ENCODE measurements around the gene TUT1.
"Not testable (repeated sequence)": the region's sequence is repeated elsewhere in the genome, so short reads cannot be mapped to it uniquely, and the experiment has no call there.

TUT1 gene

DNA sequence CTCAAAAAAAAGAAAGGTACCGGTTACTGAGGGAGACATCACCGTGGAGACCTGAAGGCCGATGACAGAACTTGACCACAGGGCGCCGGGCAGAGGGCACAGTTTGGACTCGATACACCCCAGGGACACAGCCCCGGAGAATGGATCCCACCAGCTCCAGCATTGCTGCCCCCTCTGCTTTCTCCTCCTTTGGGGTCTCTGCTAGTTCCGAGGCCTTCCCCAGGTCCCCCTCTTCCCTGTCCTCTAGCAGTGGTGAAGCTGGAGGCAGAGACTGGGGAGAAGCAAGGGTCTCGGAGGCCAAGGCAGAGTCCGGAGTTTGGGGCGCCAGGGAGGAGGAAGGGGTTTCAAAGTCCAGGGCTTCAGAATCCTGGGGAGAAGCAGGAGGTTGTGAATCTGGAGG lies 12.8 kb downstream of the TUT1 start:
- DNase-seq (ENCODE audit: low read depth in 1 of 2, low spot score in 1 of 2) = no peak

- no peak for DNase-seq (ENCODE audit: low read depth in 1 of 2, low spot score in 1 of 2)
These were observed 14.1 kb downstream of the TUT1 start for GRCh38 chr11:62577046-62577714.

DNA sequence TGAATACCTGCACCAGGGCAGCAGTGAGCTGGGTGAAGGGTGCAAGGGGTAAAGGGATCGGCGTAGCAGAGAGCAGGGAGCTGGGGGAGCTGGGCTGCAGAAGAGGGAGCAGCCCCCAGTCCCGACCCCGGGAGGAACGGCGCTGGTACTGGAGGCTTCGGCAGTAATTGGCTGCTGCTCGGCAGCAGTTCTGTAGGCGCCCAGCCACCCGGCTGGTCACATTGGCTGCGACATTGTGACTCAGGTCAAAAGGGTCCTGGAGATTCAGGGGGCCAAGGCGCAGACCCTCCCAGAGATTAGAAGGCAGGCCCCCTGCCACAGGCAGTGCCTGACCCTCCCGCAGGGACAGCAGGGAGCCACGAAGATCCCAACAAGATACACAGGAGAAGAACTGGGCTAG lies 15.5 kb downstream of the TUT1 start:
- DNase-seq (ENCODE audit: low read depth in 1 of 2, low spot score in 1 of 2) = no peak

DNA sequence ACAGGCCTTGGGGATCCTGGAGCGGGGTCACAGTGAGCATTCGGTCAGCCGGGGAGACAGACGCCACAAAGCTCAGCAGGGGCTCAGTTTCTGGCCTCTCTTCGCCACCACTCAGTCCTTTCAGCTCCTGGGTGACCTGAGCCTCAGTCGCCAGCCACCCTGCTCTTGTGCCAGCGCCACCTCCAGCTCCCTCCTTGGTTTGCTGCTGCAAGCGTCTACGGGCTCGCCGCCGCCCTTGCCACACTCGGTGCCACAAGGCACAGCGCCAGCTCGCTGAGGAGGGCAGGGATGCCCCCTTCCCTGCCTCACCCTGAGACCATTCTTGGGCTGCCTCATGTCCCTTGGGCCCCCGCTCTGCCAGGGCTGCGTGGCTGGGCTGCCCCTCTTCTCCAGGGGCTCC lies 16.2 kb downstream of the TUT1 start:
- DNase-seq (ENCODE audit: low read depth in 1 of 2, low spot score in 1 of 2) = no peak

GRCh38 chr11:62574363-62575071 lies 16.8 kb downstream of the TUT1 start:
- no peak for DNase-seq (ENCODE audit: low read depth in 1 of 2, low spot score in 1 of 2)

- peak; percentile 91 to 97 for DNase-seq (ENCODE audit: low read depth in 1 of 2, low spot score in 1 of 2)
These were observed 17.5 kb downstream of the TUT1 start, which contains the start of gene EEF1G for GRCh38 chr11:62573592-62574362. EEF1G (minus strand) TSS chr11:62573891; CDS start chr11:62573842, 49 bp downstream.

DNA sequence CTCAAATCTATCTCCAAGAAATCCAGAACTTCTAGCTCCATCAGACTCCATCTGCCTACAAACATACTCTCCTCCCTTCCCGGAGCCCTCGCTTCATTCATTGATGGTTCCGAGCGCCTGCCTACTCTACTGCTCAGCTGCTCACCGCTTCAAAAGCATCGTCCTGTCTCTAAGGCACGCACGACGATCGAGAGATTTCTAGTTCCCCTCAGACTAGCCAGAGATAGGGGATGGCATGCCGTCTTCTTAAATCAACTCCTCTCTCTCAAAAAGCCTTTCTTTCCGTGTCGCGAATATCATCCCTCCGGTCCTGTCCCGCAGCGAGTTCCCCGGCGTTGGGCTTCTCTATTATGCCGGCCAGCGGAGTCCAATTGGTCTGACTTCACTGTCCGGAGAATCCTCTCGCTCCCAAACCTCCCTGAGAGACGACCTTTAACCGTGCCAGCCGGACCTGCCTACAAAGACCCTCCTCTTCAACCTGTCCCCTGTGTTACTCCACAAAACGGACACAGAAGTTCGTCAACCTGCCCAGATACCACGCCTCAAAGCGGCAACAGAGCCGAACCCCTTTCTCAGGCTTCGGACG lies 18.2 kb downstream of the TUT1 start:
- no peak for DNase-seq (ENCODE audit: low read depth in 1 of 2, low spot score in 1 of 2)

GRCh38 chr11:62572431-62572830 lies 18.9 kb downstream of the TUT1 start:
- no peak for DNase-seq (ENCODE audit: low read depth in 1 of 2, low spot score in 1 of 2)

DNA sequence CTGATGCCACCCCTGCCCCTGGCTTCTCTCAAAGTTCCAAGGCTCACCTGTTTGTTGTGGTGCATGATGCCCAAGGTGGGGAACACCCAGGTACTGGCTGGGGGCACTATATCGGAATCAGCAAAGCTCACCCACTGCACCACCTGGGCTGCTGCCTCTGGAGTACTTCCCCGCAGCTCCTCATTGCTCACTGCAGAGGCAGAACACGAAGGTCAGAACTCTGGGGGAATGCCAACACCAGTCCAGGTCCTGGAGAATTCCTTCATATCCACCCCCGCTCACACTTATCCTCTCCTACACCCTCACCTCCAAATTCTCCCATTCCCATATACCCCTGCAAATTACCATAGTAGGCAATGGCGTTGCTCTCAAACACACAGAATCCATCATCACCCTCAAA lies 19.8 kb downstream of the TUT1 start:
- DNase-seq (ENCODE audit: low read depth in 1 of 2, low spot score in 1 of 2) = not testable (repeated sequence)

DNA sequence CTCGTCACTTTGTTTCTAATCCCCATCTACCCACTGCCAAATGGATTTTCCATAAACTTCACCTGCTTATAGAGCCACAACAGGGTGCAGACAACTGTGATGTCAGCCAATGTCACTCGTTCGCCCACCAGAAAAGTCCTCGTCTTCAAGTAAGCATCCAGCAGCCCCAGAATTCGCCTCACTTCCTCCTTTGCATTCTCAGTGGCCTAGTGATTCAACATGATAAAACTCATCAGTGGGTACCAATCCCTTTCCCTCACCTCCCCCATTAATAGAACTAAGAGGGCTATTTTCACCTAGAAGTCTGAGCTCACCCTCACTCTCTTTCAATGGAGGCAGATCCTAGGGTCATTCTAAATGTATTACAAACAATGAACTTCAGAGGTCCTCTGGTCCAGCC lies 20.4 kb downstream of the TUT1 start:
- DNase-seq (ENCODE audit: low read depth in 1 of 2, low spot score in 1 of 2) = not testable (repeated sequence)

DNA sequence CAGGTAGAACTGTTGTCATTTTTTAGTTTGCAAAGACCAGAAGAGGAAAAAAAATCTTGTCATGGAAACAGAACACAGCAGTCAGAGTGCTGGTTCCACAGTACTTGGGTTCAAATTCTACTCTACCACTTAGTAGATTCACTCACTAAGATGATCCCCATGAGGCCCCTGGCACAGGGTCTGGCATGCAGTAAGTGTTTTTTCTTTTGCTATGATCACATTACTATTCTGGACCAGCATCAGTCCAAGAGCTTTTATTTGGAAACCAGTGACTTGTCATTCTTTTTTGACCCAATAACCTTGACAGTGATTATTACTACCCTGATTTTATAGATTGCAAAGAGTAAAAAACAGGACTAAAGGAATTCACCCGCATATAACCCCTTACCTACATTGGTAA lies 21.7 kb downstream of the TUT1 start:
- no peak for DNase-seq (ENCODE audit: low read depth in 1 of 2, low spot score in 1 of 2)

DNA sequence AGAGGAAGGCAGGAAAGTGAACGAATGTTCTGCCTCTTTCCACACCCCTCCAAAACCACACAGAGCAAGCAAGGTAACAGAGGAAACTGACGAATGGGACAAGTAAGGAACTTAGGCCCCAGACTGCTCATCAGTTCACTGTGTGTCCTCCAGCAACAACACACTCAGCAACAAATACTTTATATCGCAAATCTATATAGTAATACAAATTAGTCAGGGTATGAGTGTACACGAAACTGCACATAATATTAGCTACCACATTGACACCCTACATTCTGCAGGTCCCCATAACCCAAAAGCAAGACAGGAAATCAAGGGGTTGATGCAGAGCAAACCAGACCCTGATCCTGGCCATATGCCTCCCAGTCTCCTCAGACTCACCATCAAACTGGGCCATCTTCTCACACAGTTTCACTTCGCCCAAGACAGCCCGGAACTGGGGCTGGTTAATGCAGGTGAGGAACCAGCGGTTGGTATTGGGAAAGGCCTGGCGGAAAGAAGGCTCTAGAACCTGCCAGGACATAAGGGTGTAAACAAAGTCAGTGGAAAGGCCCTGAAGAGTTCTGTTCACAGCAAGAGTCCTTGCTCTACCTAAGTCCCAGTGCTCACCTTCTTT lies 24.2 kb downstream of the TUT1 start:
- no peak for DNase-seq (ENCODE audit: low read depth in 1 of 2, low spot score in 1 of 2)

DNA sequence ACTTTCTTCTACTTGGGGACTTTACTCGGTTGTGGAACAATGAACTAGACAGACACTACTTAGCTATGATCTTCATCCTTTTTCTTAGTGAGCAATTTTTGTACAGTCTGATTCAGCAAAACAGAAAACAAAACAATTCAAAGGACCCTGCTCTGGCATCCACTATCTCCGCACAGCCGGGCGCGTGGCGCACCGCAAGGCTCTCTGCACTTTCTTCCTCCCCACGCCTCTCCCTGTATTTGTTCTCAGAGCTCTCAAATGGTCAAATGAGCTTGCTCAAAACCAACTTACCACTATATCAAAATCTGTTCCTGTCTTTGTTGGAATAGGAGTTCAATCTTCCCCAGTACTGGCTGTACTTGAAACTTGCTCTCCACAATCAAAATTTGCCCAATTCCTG lies 25.1 kb downstream of the TUT1 start:
- DNase-seq (ENCODE audit: low read depth in 1 of 2, low spot score in 1 of 2) = no peak

GRCh38 chr11:62565100-62565802 lies 26.1 kb downstream of the TUT1 start:
- DNase-seq (ENCODE audit: low read depth in 1 of 2, low spot score in 1 of 2) = no peak

GRCh38 chr11:62561677-62562230 lies 29.6 kb downstream of the TUT1 start:
- not testable (repeated sequence) for DNase-seq (ENCODE audit: low read depth in 1 of 2, low spot score in 1 of 2)

GRCh38 chr11:62560566-62561103 lies 30.7 kb downstream of the TUT1 start:
- peak; percentile 54 to 69 for DNase-seq (ENCODE audit: low read depth in 1 of 2, low spot score in 1 of 2)

DNA sequence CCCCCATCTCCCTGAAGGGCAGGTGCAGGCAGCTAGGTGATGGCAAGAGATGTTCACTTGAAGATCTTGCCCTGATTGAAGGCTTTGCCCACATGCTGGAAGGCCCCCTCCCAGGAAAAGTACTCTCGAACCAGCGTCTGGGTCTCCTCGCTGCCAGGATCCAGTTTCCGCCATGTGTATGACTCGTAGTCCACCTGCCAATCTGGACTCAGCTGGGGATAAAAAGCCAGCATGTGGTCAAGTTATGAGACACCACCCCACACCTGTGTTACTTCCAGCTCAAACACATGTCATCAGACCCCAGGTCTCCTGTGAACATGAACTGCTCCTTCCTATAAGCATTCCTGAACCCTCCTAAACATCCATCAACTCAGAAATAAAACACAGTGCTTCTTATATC lies 31.7 kb downstream of the TUT1 start:
- not testable (repeated sequence) for DNase-seq (ENCODE audit: low read depth in 1 of 2, low spot score in 1 of 2)

DNA sequence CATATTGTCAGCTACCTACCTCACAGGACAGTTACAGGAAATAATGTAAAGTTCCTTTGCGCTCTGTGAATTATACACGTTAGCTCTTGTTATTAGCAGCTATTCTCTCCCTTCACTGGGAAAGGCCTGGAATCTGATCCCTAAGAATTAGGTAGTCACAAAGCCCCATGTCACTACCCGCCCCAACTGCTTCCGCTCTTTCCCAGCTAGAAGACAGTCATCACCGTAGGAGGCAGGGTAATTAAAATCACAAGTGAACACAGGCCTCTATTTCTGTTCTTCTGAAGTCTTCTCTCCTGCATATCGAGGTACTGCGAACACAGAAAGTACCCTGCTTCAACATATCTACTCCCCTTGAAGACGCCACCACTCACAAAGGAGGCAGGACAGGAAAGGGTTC lies 32.1 kb downstream of the TUT1 start:
- no peak for DNase-seq (ENCODE audit: low read depth in 1 of 2, low spot score in 1 of 2)

- no peak for DNase-seq (ENCODE audit: low read depth in 1 of 2, low spot score in 1 of 2)
These were observed 32.7 kb downstream of the TUT1 start for GRCh38 chr11:62558669-62559068.

Data from stimulated activated CD4-positive, alpha-beta T cell treated with anti-CD3 and anti-CD28 coated beads, Interleukin-15, amount 100 ng/mL, for 1 hour (primary cell).